Ishikawa (cell line): Measurements from ENCODE around the gene LRRN3.

Experiments
- TAF1 ChIP-seq: IDR thresholded peaks from 2 replicates; pipeline ENCODE4 v1.6.1; 2012; ENCODE audit warnings: low read depth, mild to moderate bottlenecking
- TEAD4 ChIP-seq: IDR thresholded peaks from 2 replicates; pipeline ENCODE4 v1.6.1; 2012

GRCh38 chr7:111164442-111164841 lies 73.5 kb downstream of the LRRN3 start:
- TF ChIP-seq TAF1, result no peak
- no peak for TF ChIP-seq TEAD4
